ENCODE results near the gene DOK6.

The DOK6 gene

DNA sequence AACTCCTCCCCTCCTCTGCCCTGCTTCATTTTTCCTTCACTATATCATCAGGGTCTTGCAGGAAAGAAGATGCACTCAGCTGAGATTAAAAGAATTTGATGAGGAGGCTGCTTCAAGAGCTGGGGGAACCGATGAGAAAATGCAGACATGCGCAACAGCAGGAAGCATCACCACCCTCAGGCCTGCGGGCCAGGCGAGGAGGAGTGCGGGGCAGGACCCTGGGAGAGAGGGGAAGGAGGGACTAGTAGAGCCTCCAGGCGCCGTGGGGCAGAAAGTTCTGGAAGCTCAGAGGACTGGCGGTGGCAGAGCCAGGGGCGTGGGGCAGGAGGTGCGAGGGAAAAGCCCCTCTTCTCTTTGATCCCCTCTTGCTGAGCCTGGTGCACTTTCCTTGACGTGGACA is 438.8 kb downstream of the DOK6 start:
- H3K4me3 ChIP-seq (ENCODE audit: low read depth, low read length) = no peak overlapping the region
- ChIA-PET CTCF (no interaction called here), POLR2A (no interaction called here)
- DNase-seq (ENCODE audit: low read depth, low spot score) = no peak
- TF ChIP-seq, protein P1, sequence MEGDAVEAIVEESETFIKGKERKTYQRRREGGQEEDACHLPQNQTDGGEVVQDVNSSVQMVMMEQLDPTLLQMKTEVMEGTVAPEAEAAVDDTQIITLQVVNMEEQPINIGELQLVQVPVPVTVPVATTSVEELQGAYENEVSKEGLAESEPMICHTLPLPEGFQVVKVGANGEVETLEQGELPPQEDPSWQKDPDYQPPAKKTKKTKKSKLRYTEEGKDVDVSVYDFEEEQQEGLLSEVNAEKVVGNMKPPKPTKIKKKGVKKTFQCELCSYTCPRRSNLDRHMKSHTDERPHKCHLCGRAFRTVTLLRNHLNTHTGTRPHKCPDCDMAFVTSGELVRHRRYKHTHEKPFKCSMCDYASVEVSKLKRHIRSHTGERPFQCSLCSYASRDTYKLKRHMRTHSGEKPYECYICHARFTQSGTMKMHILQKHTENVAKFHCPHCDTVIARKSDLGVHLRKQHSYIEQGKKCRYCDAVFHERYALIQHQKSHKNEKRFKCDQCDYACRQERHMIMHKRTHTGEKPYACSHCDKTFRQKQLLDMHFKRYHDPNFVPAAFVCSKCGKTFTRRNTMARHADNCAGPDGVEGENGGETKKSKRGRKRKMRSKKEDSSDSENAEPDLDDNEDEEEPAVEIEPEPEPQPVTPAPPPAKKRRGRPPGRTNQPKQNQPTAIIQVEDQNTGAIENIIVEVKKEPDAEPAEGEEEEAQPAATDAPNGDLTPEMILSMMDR (IDR thresholded peaks at IDR 0.05; ENCODE audit: insufficient read depth, low read length, missing control alignments) = no peak

DNA sequence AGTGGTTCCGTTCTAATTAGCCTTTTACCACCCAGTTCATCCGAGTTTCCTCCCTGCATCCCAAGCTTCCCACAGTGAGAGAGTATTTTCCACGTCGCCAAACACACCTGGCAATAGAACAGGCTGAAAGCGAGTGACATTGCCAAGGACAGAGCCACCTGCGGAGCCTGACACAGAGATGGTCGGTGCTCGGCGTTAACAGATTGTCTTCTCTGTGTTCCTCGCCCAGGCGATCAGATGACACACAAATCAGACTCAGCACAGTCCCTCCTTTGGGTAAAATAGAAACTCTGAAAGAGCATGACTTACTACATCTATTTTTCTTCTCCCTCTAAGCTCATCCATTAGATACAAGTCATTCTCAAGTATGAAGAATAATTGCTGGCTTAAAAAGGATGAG is 439.3 kb downstream of the DOK6 start:
- H3K4me3 ChIP-seq (ENCODE audit: low read depth, low read length) = no peak overlapping the region
- ChIA-PET CTCF (no interaction called here), POLR2A (no interaction called here)
- TF ChIP-seq, protein P1 (IDR thresholded peaks at IDR 0.05; ENCODE audit: insufficient read depth, low read length, missing control alignments) = no peak
- DNase-seq (ENCODE audit: low read depth, low spot score) = no peak

DNA sequence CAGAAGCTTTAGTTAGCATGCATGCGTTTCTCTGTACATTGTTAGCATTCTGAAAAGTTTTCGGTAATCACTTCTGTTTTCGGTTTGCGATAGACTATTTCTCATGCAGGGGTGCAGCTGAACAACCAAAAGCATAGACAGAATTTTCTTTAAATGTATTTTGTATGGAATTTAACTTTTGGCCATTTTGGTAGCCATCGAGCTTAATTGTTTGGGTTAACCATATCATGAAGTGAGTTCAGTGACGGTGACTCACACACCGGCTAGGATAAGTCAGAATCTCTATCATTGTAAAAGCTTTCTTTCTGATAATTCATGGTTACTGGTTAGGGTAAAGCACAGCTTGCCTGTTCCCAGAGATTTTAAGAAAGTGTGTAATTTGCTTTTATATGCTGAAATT is 439.8 kb downstream of the DOK6 start:
- no peak for DNase-seq (ENCODE audit: low read depth, low spot score)
- no peak overlapping the region for H3K4me3 ChIP-seq (ENCODE audit: low read depth, low read length)
- CTCF ChIA-PET = no interaction called here
- POLR2A ChIA-PET = no interaction called here
- TF ChIP-seq, protein P1 (IDR thresholded peaks at IDR 0.05; ENCODE audit: insufficient read depth, low read length, missing control alignments) = no peak

DNA sequence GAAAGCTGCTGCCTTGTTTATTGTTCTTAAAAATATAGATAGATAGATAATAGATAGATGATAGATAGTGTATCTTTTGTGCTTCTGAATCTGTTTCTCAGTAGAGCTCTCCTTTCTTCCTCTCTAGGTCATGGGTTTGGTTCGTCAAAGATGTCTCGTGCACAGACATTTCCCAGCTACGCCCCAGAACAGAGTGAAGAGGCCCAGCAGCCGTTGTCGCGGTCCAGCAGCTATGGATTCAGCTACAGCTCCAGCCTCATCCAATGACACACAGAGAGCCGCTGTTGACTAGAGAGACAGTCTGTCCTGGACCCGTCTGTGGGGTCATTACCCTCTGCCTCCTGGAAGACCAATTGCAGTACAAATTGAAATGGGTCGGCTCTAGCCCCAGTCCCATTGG is 440.4 kb downstream of the DOK6 start:
- POLR2A ChIA-PET = no interaction called here
- CTCF ChIA-PET = no interaction called here
- no peak overlapping the region for H3K4me3 ChIP-seq (ENCODE audit: low read depth, low read length)

DNA sequence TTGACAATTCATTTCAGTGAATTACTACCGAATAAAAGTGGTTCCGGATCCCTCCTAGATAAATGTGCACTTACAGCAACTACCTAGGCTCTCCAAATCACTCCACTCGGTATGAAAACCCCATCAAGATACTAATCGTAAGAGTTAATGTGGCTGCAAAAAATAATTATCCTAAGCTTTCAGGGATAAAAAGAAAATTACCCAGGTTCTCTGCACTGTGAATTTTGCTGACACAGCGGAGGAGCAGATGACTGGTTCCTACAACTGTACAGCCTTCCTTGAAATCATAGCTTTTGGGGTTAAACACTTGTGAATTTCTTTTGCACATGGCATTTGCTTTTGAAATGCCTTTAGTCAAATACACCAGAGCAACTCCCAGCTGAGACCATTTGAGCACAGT is 442.3 kb downstream of the DOK6 start:
- H3K4me3 ChIP-seq (ENCODE audit: low read depth, low read length) = no peak overlapping the region
- CTCF ChIA-PET = interaction anchor here (1.4 kb wide), 1 partner anchor 243 kb away, joined by 3 read pairs; no protein-coding TSS in a partner anchor
- POLR2A ChIA-PET = interaction anchor here (0.8 kb wide), 1 partner anchor 145 kb away, joined by 4 read pairs; no protein-coding TSS in a partner anchor
- TF ChIP-seq, protein P1 (IDR thresholded peaks at IDR 0.05; ENCODE audit: insufficient read depth, low read length, missing control alignments) = no peak
- no peak for DNase-seq (ENCODE audit: low read depth, low spot score)

More for the DNA sequence above, 440.4 kb downstream of the DOK6 start:
- TF ChIP-seq, protein P1 (IDR thresholded peaks at IDR 0.05; ENCODE audit: insufficient read depth, low read length, missing control alignments) = no peak
- no peak for DNase-seq (ENCODE audit: low read depth, low spot score)

DNA sequence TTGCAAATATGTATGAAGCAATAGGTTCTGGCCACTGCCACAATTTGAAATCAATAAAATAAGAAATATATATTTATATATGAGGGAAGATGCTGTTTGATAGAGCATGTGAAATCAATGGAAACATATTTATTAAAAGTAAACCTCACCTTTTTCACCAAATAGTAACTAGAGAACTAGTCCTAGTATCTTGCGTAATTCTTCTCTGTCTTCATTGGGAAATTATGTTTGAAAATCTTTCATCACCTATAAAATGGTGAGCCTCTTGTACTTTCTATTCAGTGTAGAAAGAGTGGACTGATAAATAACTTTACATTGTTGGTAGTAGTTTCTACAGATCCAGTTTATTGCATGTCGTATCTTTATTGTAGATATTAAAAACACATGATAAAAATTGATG is 444.0 kb downstream of the DOK6 start:
- TF ChIP-seq, protein P1 (IDR thresholded peaks at IDR 0.05; ENCODE audit: insufficient read depth, low read length, missing control alignments) = no peak
- H3K4me3 ChIP-seq (ENCODE audit: low read depth, low read length) = no peak overlapping the region
- no peak for DNase-seq (ENCODE audit: low read depth, low spot score)
- CTCF ChIA-PET = no interaction called here
- POLR2A ChIA-PET = no interaction called here

All from AG04449 (cell line).